Parathyroid adenoma (tissue), 2 donors: ENCODE measurements around the gene SPON1.

Source experiments
- H2AFZ ChIP-seq: fragments of 300-600 bp; sonication (generic); one replicate; pipeline ENCODE4 v1.7.0; 2017; ENCODE audit warnings: antibody characterized with exemption, mild to moderate bottlenecking
- H3K27ac ChIP-seq: fragments of 300-600 bp; sonication (generic); one replicate; pipeline ENCODE4 v1.7.0; 2017
- H3K27me3 ChIP-seq: fragments of 300-600 bp; sonication (generic); one replicate; pipeline ENCODE4 v1.7.0; 2017; ENCODE audit warnings: low read length; ENCODE audit not compliant: control insufficient read depth, insufficient read depth
- H3K36me3 ChIP-seq: fragments of 300-600 bp; sonication (generic); one replicate; pipeline ENCODE4 v1.7.0; 2017; ENCODE audit warnings: low read length; ENCODE audit not compliant: control insufficient read depth, insufficient read depth
- H3K4me1 ChIP-seq: fragments of 300-600 bp; sonication (generic); one replicate; pipeline ENCODE4 v1.7.0; 2017; ENCODE audit warnings: control low read depth
- H3K4me2 ChIP-seq: fragments of 300-600 bp; sonication (generic); one replicate; pipeline ENCODE4 v1.7.0; 2017; ENCODE audit warnings: low read length
- H3K4me3 ChIP-seq: fragments of 300-600 bp; sonication (generic); one replicate; pipeline ENCODE4 v1.7.0; 2017; ENCODE audit warnings: low read depth, low read length
- H3K79me2 ChIP-seq: fragments of 300-600 bp; sonication (generic); one replicate; pipeline ENCODE4 v1.7.0; 2017; ENCODE audit warnings: control low read depth
- H3K9ac ChIP-seq: fragments of 300-600 bp; sonication (generic); one replicate; pipeline ENCODE4 v1.7.0; 2017; ENCODE audit warnings: mild to moderate bottlenecking
- H3K9me3 ChIP-seq: fragments of 300-600 bp; sonication (generic); one replicate; pipeline ENCODE4 v1.7.0; 2017; ENCODE audit warnings: low read length; ENCODE audit not compliant: control insufficient read depth
- CTCF ChIP-seq: fragments of 300-600 bp; sonication (generic); IDR thresholded peaks from one replicate; pipeline ENCODE4 v1.7.0; 2017; ENCODE audit warnings: antibody characterized with exemption, mild to moderate bottlenecking
- donor health status: primary hyperparathyroidism.

The SPON1 gene

GRCh38 chr11:14010665-14011064 lies 48.1 kb downstream of the SPON1 start:
- Histone ChIP-seq H3K9me3 (no peaks in the 10 kb centered on the region), H3K79me2 (no peaks in the 10 kb centered on the region), H3K27ac (no peak overlapping the region), H3K27me3 (no peaks in the 10 kb centered on the region), H3K9ac (no peak overlapping the region), H2AFZ (no peak overlapping the region), H3K4me3 (no peak overlapping the region), H3K4me1 (no peaks in the 10 kb centered on the region), H3K4me2 (no peak overlapping the region), H3K36me3 (no peaks in the 10 kb centered on the region)
- no peak for TF ChIP-seq CTCF

- H3K27ac ChIP-seq = no peak overlapping the region
- H2AFZ ChIP-seq = no peak overlapping the region
- H3K9me3 ChIP-seq = no peaks in the 10 kb centered on the region
- no peaks in the 10 kb centered on the region for H3K27me3 ChIP-seq
- H3K4me3 ChIP-seq = no peak overlapping the region
- H3K9ac ChIP-seq = no peak overlapping the region
- H3K36me3 ChIP-seq = no peaks in the 10 kb centered on the region
- no peaks in the 10 kb centered on the region for H3K79me2 ChIP-seq
- no peak for TF ChIP-seq CTCF
- no peaks in the 10 kb centered on the region for H3K4me1 ChIP-seq
- no peak overlapping the region for H3K4me2 ChIP-seq
Observed at GRCh38 chr11:14012846-14013245, 50.3 kb downstream of the SPON1 start.

GRCh38 chr11:14015711-14016110 lies 53.2 kb downstream of the SPON1 start:
- no peaks in the 10 kb centered on the region for H3K9me3 ChIP-seq
- no peak overlapping the region for H2AFZ ChIP-seq
- H3K36me3 ChIP-seq = no peaks in the 10 kb centered on the region
- no peak overlapping the region for H3K4me3 ChIP-seq
- H3K4me1 ChIP-seq = no peaks in the 10 kb centered on the region
- no peak overlapping the region for H3K27ac ChIP-seq
- H3K27me3 ChIP-seq = no peaks in the 10 kb centered on the region
- no peaks in the 10 kb centered on the region for H3K79me2 ChIP-seq
- H3K4me2 ChIP-seq = no peak overlapping the region
- H3K9ac ChIP-seq = no peak overlapping the region
- TF ChIP-seq CTCF = no peak

GRCh38 chr11:14018441-14018840 lies 55.9 kb downstream of the SPON1 start:
- no peak for TF ChIP-seq CTCF
- Histone ChIP-seq H3K4me1 (no peaks in the 10 kb centered on the region), H3K27me3 (no peaks in the 10 kb centered on the region), H3K27ac (no peak overlapping the region), H2AFZ (no peak overlapping the region), H3K9ac (no peak overlapping the region), H3K79me2 (no peaks in the 10 kb centered on the region), H3K36me3 (no peaks in the 10 kb centered on the region), H3K9me3 (no peaks in the 10 kb centered on the region), H3K4me2 (no peak overlapping the region), H3K4me3 (no peak overlapping the region)

GRCh38 chr11:14021738-14022137 lies 59.2 kb downstream of the SPON1 start:
- Histone ChIP-seq H3K36me3 (no peaks in the 10 kb centered on the region), H3K4me1 (no peaks in the 10 kb centered on the region), H3K79me2 (no peaks in the 10 kb centered on the region), H3K9ac (no peak overlapping the region), H3K27ac (no peak overlapping the region), H3K4me3 (no peak overlapping the region), H2AFZ (no peak overlapping the region), H3K27me3 (no peaks in the 10 kb centered on the region), H3K4me2 (no peak overlapping the region), H3K9me3 (no peaks in the 10 kb centered on the region)
- TF ChIP-seq CTCF = no peak
